Tibial nerve (tissue), 4 donors: ENCODE data around the gene RGS17.

ENCODE experiments used
- CTCF ChIP-seq, 5 experiments: fragments of 200-600 bp in 3 of 5; fragments of 450-650 bp in 2 of 5; sonication (generic) in 3 of 5; IDR thresholded peaks; one replicate each; pipeline ENCODE4 v1.5.1; 2016 to 2019; ENCODE audit warnings: antibody characterized with exemption in 5 of 5, mild to moderate bottlenecking in 3 of 5, moderate library complexity in 2 of 5
- EP300 ChIP-seq, 2 donors: sonication (generic); formaldehyde crosslinking; IDR thresholded peaks; one replicate each; pipeline ENCODE4 v1.6.1; 2017; ENCODE audit warnings: antibody characterized with exemption in 2 of 2, mild to moderate bottlenecking in 1 of 2

GRCh38 chr6:153150752-153151440 lies 19.8 kb upstream of the RGS17 start:
- TF ChIP-seq CTCF (IDR thresholded peaks at IDR 0.05) (no peak), EP300 (IDR thresholded peaks at IDR 0.05) (no peak)
